HFFc6 (cell line): ENCODE results near the gene TSPAN15. TPM values are rescaled to one million over a fixed set of nuclear protein-coding genes. Genes with fewer than 3 reads are reported as not detected.

Experiments
- DNase-seq: peaks from one replicate; pipeline ENCODE4 v3.0.0-alpha.2; 2018
- H3K27ac Mint-ChIP-seq: 2 replicates; pipeline ENCODE4 v1.8.0; 2020; ENCODE audit warnings: mild to moderate bottlenecking, mixed read lengths
- H3K27me3 Mint-ChIP-seq: 2 replicates; pipeline ENCODE4 v1.8.0; 2021; ENCODE audit warnings: mild to moderate bottlenecking, moderate library complexity, mixed read lengths; ENCODE audit not compliant: insufficient read depth
- H3K36me3 Mint-ChIP-seq: 2 replicates; pipeline ENCODE4 v1.8.0; 2021; ENCODE audit warnings: low read depth, mixed read lengths
- H3K4me1 Mint-ChIP-seq: 2 replicates; pipeline ENCODE4 v1.8.0; 2020; ENCODE audit warnings: low read depth, mixed read lengths
- H3K4me3 Mint-ChIP-seq: 2 replicates; pipeline ENCODE4 v1.8.0; 2020; ENCODE audit warnings: mild to moderate bottlenecking, moderate library complexity, mixed read lengths
- H3K9me3 Mint-ChIP-seq: 2 replicates; pipeline ENCODE4 v1.8.0; 2020; ENCODE audit warnings: mild to moderate bottlenecking, mixed read lengths
- CTCF ChIP-seq: fragments of 200-600 bp; sonication (generic); IDR thresholded peaks from 2 replicates; pipeline ENCODE4 v1.5.0; 2021; ENCODE audit warnings: antibody characterized with exemption, mild to moderate bottlenecking
- total RNA-seq, 6 experiments: library from RNA; stranded (reverse); fragmentation: NEBNext Ultra II Directional; extraction: Animal tissue kit (Norgen Biotek cat#: 25700); gene quantifications; 2 replicates in 1 of 6; 3 replicates in 5 of 6; pipeline ENCODE4 v1.2.3, GENCODE V29; 2021

The TSPAN15 gene
- total RNA-seq, 6 experiments from 2014 or later = 1.8 to 4.0 (median 2.1) TPM

- peaks cover 15% of the 10 kb centered on the region for H3K27me3 Mint-ChIP-seq
- TF ChIP-seq CTCF = no peak
- peaks cover 19% of the 10 kb centered on the region for H3K4me1 Mint-ChIP-seq
- H3K36me3 Mint-ChIP-seq = no peaks in the 10 kb centered on the region
- H3K27ac Mint-ChIP-seq = no peak overlapping the region
- H3K9me3 Mint-ChIP-seq = no peaks in the 10 kb centered on the region
- H3K4me3 Mint-ChIP-seq = no peak overlapping the region
- no peak for DNase-seq
Measured at GRCh38 chr10:69422676-69423075, 28.6 kb upstream of the TSPAN15 start.

- no peak for TF ChIP-seq CTCF
Measured at GRCh38 chr10:69425041-69425440, 26.2 kb upstream of the TSPAN15 start.

GRCh38 chr10:69425511-69426298 lies 25.6 kb upstream of the TSPAN15 start:
- Mint-ChIP-seq H3K4me1 (peaks cover 15% of the 10 kb centered on the region), H3K9me3 (no peaks in the 10 kb centered on the region), H3K36me3 (no peaks in the 10 kb centered on the region), H3K27me3 (peaks cover 11% of the 10 kb centered on the region), H3K27ac (no peak overlapping the region), H3K4me3 (no peak overlapping the region)
- no peak for TF ChIP-seq CTCF
- DNase-seq = no peak

More at GRCh38 chr10:69425041-69425440, 26.2 kb upstream of the TSPAN15 start:
- Mint-ChIP-seq H3K36me3 (no peaks in the 10 kb centered on the region), H3K4me3 (no peak overlapping the region), H3K9me3 (no peaks in the 10 kb centered on the region), H3K27ac (no peak overlapping the region), H3K4me1 (peaks cover 15% of the 10 kb centered on the region), H3K27me3 (peaks cover 15% of the 10 kb centered on the region)
- no peak for DNase-seq

GRCh38 chr10:69426376-69426727 lies 24.9 kb upstream of the TSPAN15 start:
- H3K27me3 Mint-ChIP-seq = peaks cover 10% of the 10 kb centered on the region; the same call in 1 of the 2 replicates
- no peaks in the 10 kb centered on the region for H3K36me3 Mint-ChIP-seq
- H3K4me1 Mint-ChIP-seq = peaks cover 15% of the 10 kb centered on the region
- TF ChIP-seq CTCF = no peak
- H3K9me3 Mint-ChIP-seq = no peaks in the 10 kb centered on the region
- H3K4me3 Mint-ChIP-seq = no peak overlapping the region
- H3K27ac Mint-ChIP-seq = no peak overlapping the region
- DNase-seq = no peak

- Mint-ChIP-seq H3K36me3 (no peaks in the 10 kb centered on the region), H3K4me1 (peaks cover 10% of the 10 kb centered on the region), H3K4me3 (no peak overlapping the region), H3K9me3 (no peaks in the 10 kb centered on the region), H3K27ac (no peak overlapping the region), H3K27me3 (peaks cover 5% of the 10 kb centered on the region)
- DNase-seq = no peak
- TF ChIP-seq CTCF = no peak
Measured at GRCh38 chr10:69428165-69428564, 23.1 kb upstream of the TSPAN15 start.
